ENCODE results near the gene ERP27. TPM values are rescaled to one million over a fixed set of nuclear protein-coding genes. Genes with fewer than 3 reads are reported as not detected.
A peak's percentile ranks its signal among the peaks of the same experiment; 100 is the strongest.

Gene ERP27
- total RNA-seq, 1 donor from 2014 or later = 9.7 TPM

DNA sequence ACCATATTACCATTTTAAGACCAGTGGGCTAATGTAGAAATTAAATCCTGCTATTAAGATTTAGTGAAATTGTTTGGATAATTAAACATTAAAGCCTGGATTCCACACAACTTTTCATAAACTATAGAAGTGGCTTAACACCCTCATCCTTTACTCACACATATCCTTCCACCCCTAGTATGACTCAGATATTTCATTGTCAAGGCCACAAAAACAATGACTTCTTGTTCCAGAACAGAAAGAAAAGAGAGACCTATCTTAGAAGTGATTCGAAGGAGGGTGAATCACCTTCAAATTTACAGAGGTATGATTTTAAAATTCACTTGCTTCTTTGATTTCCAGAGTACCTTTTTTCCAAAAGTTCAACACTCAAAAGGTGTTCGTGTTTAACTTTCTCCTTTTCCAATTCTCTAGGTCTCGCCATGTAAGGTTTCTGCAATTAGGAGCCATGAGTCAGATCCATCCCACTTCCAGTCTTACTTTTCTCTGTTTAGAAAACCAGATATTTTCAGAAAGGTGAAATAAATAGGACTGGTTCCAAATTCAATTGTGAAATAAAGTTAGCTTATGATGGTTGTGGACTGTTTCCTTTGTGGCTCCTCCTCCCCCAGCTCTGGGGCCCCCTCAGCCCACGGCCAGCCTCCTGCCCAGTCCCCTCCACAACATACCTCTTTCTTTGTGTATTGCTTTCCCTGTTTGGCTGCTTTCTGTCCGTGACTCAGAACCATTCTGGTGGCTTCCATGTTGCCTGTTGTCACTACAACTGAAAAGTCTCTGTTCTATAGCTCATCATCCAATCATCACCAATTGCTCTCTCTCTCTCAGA, 28.0 kb downstream of the ERP27 start:
- DNase-seq = no peak

DNA sequence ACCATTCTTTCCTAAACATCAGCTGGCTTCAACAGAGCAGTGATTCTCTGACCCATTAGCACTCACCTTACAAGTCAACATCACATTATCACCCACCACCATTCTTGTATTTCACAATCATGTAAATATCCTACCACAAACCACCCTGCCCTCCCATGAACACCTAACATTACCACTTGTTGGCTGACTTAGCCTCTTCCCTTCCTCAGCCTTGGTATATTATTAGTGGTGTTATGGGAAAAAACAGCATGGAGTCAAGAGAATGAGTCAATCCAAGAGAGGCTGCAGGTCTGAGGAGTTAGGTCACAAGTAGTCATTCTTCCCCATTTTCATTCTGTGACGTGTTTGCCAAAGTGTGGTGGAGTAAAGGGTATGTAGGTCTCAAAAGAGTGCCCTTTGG, 30.4 kb downstream of the ERP27 start:
- no peak overlapping the region for H3K27ac ChIP-seq
- ATAC-seq (no peak), DNase-seq (no peak)
- intact Hi-C loops (cut with DNase I) = no loop called here
- TF ChIP-seq, protein P1, sequence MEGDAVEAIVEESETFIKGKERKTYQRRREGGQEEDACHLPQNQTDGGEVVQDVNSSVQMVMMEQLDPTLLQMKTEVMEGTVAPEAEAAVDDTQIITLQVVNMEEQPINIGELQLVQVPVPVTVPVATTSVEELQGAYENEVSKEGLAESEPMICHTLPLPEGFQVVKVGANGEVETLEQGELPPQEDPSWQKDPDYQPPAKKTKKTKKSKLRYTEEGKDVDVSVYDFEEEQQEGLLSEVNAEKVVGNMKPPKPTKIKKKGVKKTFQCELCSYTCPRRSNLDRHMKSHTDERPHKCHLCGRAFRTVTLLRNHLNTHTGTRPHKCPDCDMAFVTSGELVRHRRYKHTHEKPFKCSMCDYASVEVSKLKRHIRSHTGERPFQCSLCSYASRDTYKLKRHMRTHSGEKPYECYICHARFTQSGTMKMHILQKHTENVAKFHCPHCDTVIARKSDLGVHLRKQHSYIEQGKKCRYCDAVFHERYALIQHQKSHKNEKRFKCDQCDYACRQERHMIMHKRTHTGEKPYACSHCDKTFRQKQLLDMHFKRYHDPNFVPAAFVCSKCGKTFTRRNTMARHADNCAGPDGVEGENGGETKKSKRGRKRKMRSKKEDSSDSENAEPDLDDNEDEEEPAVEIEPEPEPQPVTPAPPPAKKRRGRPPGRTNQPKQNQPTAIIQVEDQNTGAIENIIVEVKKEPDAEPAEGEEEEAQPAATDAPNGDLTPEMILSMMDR (IDR thresholded peaks at IDR 0.05) = no peak
- no peaks in the 10 kb centered on the region for H3K9me3 ChIP-seq
- H3K4me1 ChIP-seq = peaks cover 26% of the 10 kb centered on the region
- H3K27me3 ChIP-seq = no peaks in the 10 kb centered on the region
- H3K4me3 ChIP-seq = no peak overlapping the region
- H3K36me3 ChIP-seq = no peaks in the 10 kb centered on the region

More for the DNA sequence above, 28.0 kb downstream of the ERP27 start:
- intact Hi-C loops (cut with DNase I) = no loop called here
- Histone ChIP-seq H3K36me3 (no peaks in the 10 kb centered on the region), H3K27ac (no peak overlapping the region), H3K4me3 (no peak overlapping the region), H3K4me1 (peaks cover 11% of the 10 kb centered on the region), H3K27me3 (no peaks in the 10 kb centered on the region), H3K9me3 (no peaks in the 10 kb centered on the region)
- TF ChIP-seq, protein P1 (IDR thresholded peaks at IDR 0.05) = no peak
- ATAC-seq = no peak

DNA sequence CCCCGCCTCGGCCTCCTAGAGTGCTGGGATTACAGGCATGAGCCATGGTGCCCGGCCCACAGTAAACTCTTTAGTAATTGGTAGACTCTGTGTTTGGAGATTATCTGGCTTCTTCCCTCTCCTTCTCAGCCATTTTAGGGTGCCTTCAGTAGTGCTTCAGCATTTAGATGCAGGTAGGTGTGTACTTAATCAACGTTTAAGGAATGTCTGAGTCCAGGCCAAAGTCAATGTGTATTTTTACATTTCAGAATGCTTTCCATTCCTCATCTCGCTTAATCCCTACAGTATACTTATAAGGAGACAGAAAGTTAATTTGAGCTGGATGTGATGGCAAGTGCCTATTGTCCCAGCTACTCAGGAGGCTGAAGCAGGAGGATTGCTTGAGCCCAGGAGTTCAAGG, 32.2 kb downstream of the ERP27 start:
- H3K9me3 ChIP-seq = no peaks in the 10 kb centered on the region
- TF ChIP-seq, protein P1 (IDR thresholded peaks at IDR 0.05) = no peak
- peaks cover 26% of the 10 kb centered on the region for H3K4me1 ChIP-seq
- H3K36me3 ChIP-seq = no peaks in the 10 kb centered on the region
- intact Hi-C loops (cut with DNase I) = no loop called here
- peak overlapping the region; percentile 65 for H3K27ac ChIP-seq
- DNase-seq (no peak), ATAC-seq (peak; percentile 74)
- no peaks in the 10 kb centered on the region for H3K27me3 ChIP-seq
- no peak overlapping the region for H3K4me3 ChIP-seq

DNA sequence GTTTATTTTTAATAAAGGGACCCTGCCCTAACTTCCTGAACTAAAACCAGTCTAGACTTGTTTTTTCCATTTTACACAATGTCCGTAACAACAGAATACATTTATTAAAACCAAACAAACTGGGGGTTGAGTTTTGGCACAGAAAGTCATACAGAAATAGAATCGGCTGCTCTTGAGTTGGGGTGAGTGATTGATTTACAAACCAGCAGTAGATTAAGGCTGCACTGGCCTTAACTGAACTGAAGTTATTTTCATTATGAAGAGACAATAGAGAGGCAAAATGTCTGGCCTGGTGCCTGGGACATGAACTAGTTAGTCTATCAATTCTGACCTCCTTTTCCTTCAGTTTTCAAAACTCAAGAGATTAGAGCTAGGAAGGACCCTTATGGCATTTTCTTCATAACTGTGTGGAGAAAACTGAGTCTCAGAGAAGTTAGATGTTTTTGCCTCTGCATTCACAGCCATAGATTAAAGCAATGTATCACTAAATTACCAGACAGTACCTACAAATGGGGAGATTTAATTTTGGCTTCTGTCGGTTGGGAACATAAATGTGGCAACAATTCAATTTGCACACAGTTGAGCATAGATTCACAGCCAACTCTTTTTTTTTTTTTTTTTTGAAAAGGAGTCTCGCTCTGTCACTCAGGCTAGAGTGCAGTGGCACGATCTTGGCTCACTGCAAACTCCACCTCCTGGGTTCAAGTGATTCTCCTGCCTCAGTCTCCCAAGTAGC, 32.9 kb downstream of the ERP27 start:
- ATAC-seq = peak; percentile 14

DNA sequence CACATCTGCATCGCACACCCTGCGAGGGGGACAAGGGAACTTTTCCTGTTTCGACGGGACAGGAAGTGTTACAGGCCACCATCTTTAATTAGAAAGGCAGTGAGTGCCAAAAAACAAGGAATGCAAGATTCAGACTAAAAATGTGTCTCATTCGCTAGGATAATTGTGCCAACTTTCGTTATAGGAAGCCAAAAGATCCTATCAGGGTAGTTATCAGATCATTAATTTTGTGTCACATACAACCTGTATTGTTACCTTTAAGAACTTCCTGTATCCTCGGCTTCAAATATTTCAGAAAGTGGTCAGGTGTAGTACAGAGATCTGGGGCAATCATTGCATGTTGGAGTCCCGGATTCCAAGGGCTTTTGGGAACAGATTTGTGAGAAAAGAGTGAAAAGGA, 33.5 kb downstream of the ERP27 start:
- ATAC-seq (no peak), DNase-seq (no peak)
- TF ChIP-seq, protein P1 (IDR thresholded peaks at IDR 0.05) = no peak
- Histone ChIP-seq H3K36me3 (no peaks in the 10 kb centered on the region), H3K9me3 (no peaks in the 10 kb centered on the region), H3K4me1 (peaks cover 26% of the 10 kb centered on the region), H3K27me3 (no peaks in the 10 kb centered on the region), H3K27ac (peak overlapping the region; percentile 65), H3K4me3 (no peak overlapping the region)
- intact Hi-C loops (cut with DNase I) = no loop called here

More for the DNA sequence above, 32.9 kb downstream of the ERP27 start:
- TF ChIP-seq, protein P1 (IDR thresholded peaks at IDR 0.05) = no peak
- intact Hi-C loops (cut with DNase I) = no loop called here
- H3K9me3 ChIP-seq = no peaks in the 10 kb centered on the region
- no peaks in the 10 kb centered on the region for H3K27me3 ChIP-seq
- no peaks in the 10 kb centered on the region for H3K36me3 ChIP-seq
- no peak for DNase-seq
- H3K4me3 ChIP-seq = no peak overlapping the region
- peak overlapping the region; percentile 65 for H3K27ac ChIP-seq
- H3K4me1 ChIP-seq = peaks cover 26% of the 10 kb centered on the region
